Activated CD4-positive, alpha-beta T cell treated with anti-CD3 and anti-CD28 coated beads, Interleukin-2, amount 50 U/mL, for 1 hour (primary cell): ENCODE measurements around the gene RP2.

Source experiments
- DNase-seq: peaks from one replicate; pipeline ENCODE4 v3.0.0-alpha.2; 2020

Gene RP2

GRCh38 chrX:46849933-46850332, 13.1 kb downstream of the RP2 start:
- no peak for DNase-seq

GRCh38 chrX:46850771-46851170, 13.9 kb downstream of the RP2 start:
- DNase-seq = no peak

GRCh38 chrX:46856483-46856882, 19.6 kb downstream of the RP2 start:
- no peak for DNase-seq

- no peak for DNase-seq
These were observed 23.7 kb downstream of the RP2 start for GRCh38 chrX:46860557-46860956.

- no peak for DNase-seq
These were observed 26.2 kb downstream of the RP2 start for GRCh38 chrX:46863072-46863471.

GRCh38 chrX:46864606-46865005, 27.8 kb downstream of the RP2 start:
- no peak for DNase-seq

- DNase-seq = no peak
These were observed 28.4 kb downstream of the RP2 start for GRCh38 chrX:46865281-46865680.

- no peak for DNase-seq
These were observed 29.9 kb downstream of the RP2 start for GRCh38 chrX:46866726-46867125.

GRCh38 chrX:46873746-46874145, 36.9 kb downstream of the RP2 start:
- DNase-seq = no peak

GRCh38 chrX:46876901-46877300, 40.1 kb downstream of the RP2 start:
- DNase-seq = no peak

- DNase-seq = no peak
These were observed 45.4 kb downstream of the RP2 start for GRCh38 chrX:46882266-46882665.

- no peak for DNase-seq
These were observed 48.0 kb downstream of the RP2 start for GRCh38 chrX:46884799-46885198.

GRCh38 chrX:46898207-46898606, 61.4 kb downstream of the RP2 start:
- no peak for DNase-seq

GRCh38 chrX:46903458-46904242, 66.8 kb downstream of the RP2 start:
- DNase-seq = peak; percentile 41

- no peak for DNase-seq
These were observed 67.8 kb downstream of the RP2 start for GRCh38 chrX:46904626-46905025.

- DNase-seq = no peak
These were observed 73.6 kb downstream of the RP2 start for GRCh38 chrX:46910415-46910814.

- no peak for DNase-seq
These were observed 75.3 kb downstream of the RP2 start, which contains the start of gene JADE3 for GRCh38 chrX:46912098-46912602. Gene JADE3, plus strand, starts transcription at chrX:46912421. Its CDS starts 72,474 bp downstream, at chrX:46984895.

- DNase-seq = peak; percentile 13
These were observed 76.0 kb downstream of the RP2 start for GRCh38 chrX:46912603-46913491.

GRCh38 chrX:46913667-46914066, 76.8 kb downstream of the RP2 start:
- DNase-seq = no peak

GRCh38 chrX:46916273-46916672, 79.4 kb downstream of the RP2 start:
- DNase-seq = no peak

- no peak for DNase-seq
These were observed 80.8 kb downstream of the RP2 start for GRCh38 chrX:46917622-46918021.

- no peak for DNase-seq
These were observed 81.6 kb downstream of the RP2 start for GRCh38 chrX:46918434-46918833.

- no peak for DNase-seq
These were observed 83.4 kb downstream of the RP2 start for GRCh38 chrX:46920235-46920634.

GRCh38 chrX:46922611-46923010, 85.8 kb downstream of the RP2 start:
- DNase-seq = no peak
